K562 (cell line): ENCODE measurements around the gene WSCD1. TPM values are rescaled to one million over a fixed set of nuclear protein-coding genes. Genes with fewer than 3 reads are reported as not detected.

Source experiments
- ATAC-seq: fragments of 200-7000 bp; cut with Tn5 transposase; 3 replicates; pipeline ENCODE4 v1.9.1; 2020; ENCODE audit warnings: moderate library complexity
- BruUV-seq: library from RNA; stranded (reverse); fragments of 400-500 nt; replicated peaks from 2 replicates; lab custom pipeline; 2021; lab: Mats Ljungman, UMichigan
- CTCF ChIA-PET: fragments of 300-600 bp; formaldehyde crosslinking; extraction: SDS; loops from one replicate; lab custom pipeline; 2021; ENCODE audit warnings: low intra/inter-chr PET ratio; lab: Yijun Ruan, JAX
- POLR2A ChIA-PET: fragments of 300-600, 350-650 bp; sonication (Branson Sonifier 250); formaldehyde crosslinking; extraction: SDS; loops from one replicate; lab custom pipeline; 2021; ENCODE audit warnings: antibody characterized with exemption, inconsistent platforms; lab: Yijun Ruan, JAX
- DNase-seq, 4 experiments: peaks; one replicate each; pipeline versions ENCODE4 v3.0.0 to v3.0.0-alpha.2; 2011 to 2018; ENCODE audit warnings: low spot score in 3 of 4, mixed read lengths in 3 of 4; ENCODE audit errors: extremely low read depth in 1 of 4
- FAIRE-seq: peaks from 2 replicates; lab custom pipeline; 2011; peaks lifted over from hg19 to GRCh38; lab: Jason Lieb, UNC
- H2AFZ ChIP-seq: 2 replicates; pipeline ENCODE4 v1.6.0; 2011; ENCODE audit warnings: low read depth, low read length, control low read depth, inconsistent platforms
- H3K27ac ChIP-seq: fragments of 200-600 bp; 3 replicates; pipeline ENCODE4 v1.8.0; 2011; ENCODE audit warnings: low read depth, mild to moderate bottlenecking, control low read depth, inconsistent platforms, low read length, moderate library complexity, mixed read lengths; ENCODE audit errors: extremely low read depth
- H3K27me3 ChIP-seq, 2 experiments: fragments of 300-600 bp in 1 of 2; 2 replicates in 1 of 2; 3 replicates in 1 of 2; pipeline versions ENCODE4 v1.6.0 to v1.8.0; 2011; ENCODE audit warnings: inconsistent platforms in 2 of 2, low read length in 2 of 2, mild to moderate bottlenecking in 1 of 2, mixed read lengths in 1 of 2, moderate library complexity in 1 of 2; ENCODE audit not compliant: control insufficient read depth in 2 of 2, insufficient read depth in 2 of 2
- H3K36me3 ChIP-seq: fragments of 300-600 bp; 3 replicates; pipeline ENCODE4 v1.8.0; 2011; ENCODE audit warnings: mild to moderate bottlenecking, low read length, inconsistent platforms; ENCODE audit not compliant: control insufficient read depth, insufficient read depth
- H3K4me1 ChIP-seq, 2 experiments: fragments of 200-600 bp in 1 of 2; replicated peaks in 1 of 2; 2 replicates in 1 of 2; 3 replicates in 1 of 2; pipeline versions ENCODE4 v1.5.1 to v1.8.0; 2011; ENCODE audit warnings: inconsistent platforms in 2 of 2, low read length in 2 of 2, mild to moderate bottlenecking in 1 of 2, mixed read lengths in 1 of 2, moderate library complexity in 1 of 2; ENCODE audit not compliant: control insufficient read depth in 2 of 2, insufficient read depth in 2 of 2
- H3K4me2 ChIP-seq: 2 replicates; pipeline ENCODE4 v1.6.1; 2011; ENCODE audit warnings: low read length, control low read depth, inconsistent platforms, mixed read lengths; ENCODE audit not compliant: insufficient read depth
- H3K4me3 ChIP-seq: fragments of 200-600 bp; sonication (generic), shearing (Covaris generic); 2 replicates; pipeline ENCODE4 v1.5.1; 2016; ENCODE audit warnings: control low read depth, inconsistent platforms
- H3K79me2 ChIP-seq: fragments of 200-600 bp; 3 replicates; pipeline ENCODE4 v1.8.0; 2011; ENCODE audit warnings: low read length, inconsistent platforms; ENCODE audit not compliant: control insufficient read depth, insufficient read depth
- H3K9ac ChIP-seq, 2 experiments: 2 replicates each; pipeline versions ENCODE4 v1.6.0 to v1.6.1; 2011; ENCODE audit warnings: low read depth in 2 of 2, low read length in 2 of 2, control low read depth in 1 of 2, inconsistent platforms in 1 of 2, mild to moderate bottlenecking in 1 of 2, mixed read lengths in 1 of 2; ENCODE audit not compliant: insufficient read depth in 1 of 2
- H3K9me1 ChIP-seq: one replicate; pipeline ENCODE4 v1.6.0; 2011; ENCODE audit warnings: inconsistent platforms, mild to moderate bottlenecking, low read length, moderate library complexity; ENCODE audit not compliant: control insufficient read depth, insufficient read depth
- H3K9me3 ChIP-seq: replicated peaks from 2 replicates; pipeline ENCODE4 v1.5.1; 2011; ENCODE audit warnings: low read depth, low read length, inconsistent platforms; ENCODE audit not compliant: control insufficient read depth, insufficient read depth
- H4K20me1 ChIP-seq: replicated peaks from 2 replicates; pipeline ENCODE4 v1.6.1; 2011; ENCODE audit warnings: low read length, inconsistent platforms, mixed read lengths; ENCODE audit not compliant: control insufficient read depth, insufficient read depth
- EP300 ChIP-seq: IDR thresholded peaks from 2 replicates; pipeline ENCODE4 v1.6.1; 2012; ENCODE audit warnings: low read length, improper control_type of control experiment
- ZFP30 ChIP-seq: fragments of 250-450 bp; sonication (Bioruptor Pico); IDR thresholded peaks from 2 replicates; pipeline ENCODE4 v1.8.0; 2022; ENCODE audit warnings: moderate library complexity, mild to moderate bottlenecking, inconsistent platforms, borderline replicate concordance
- ZNF347 ChIP-seq: fragments of 450-650 bp; formaldehyde crosslinking; IDR thresholded peaks from 2 replicates; pipeline ENCODE4 v1.4.0; 2020; ENCODE audit warnings: low read depth, mild to moderate bottlenecking, moderate library complexity
- ZNF57 ChIP-seq: fragments of 450-650 bp; formaldehyde crosslinking; IDR thresholded peaks from 2 replicates; pipeline ENCODE4 v1.4.0; 2020; ENCODE audit warnings: mild to moderate bottlenecking, moderate library complexity
- WGBS: fragments of 100-300 bp; shearing (Covaris generic); methylation state at CpG from one replicate; pipeline ENCODE4 v1.1.6; 2016; ENCODE audit warnings: low coverage, mixed read lengths; ENCODE audit not compliant: insufficient coverage; ENCODE audit errors: missing lambda C conversion rate; 5-methylcytosine and 5-hydroxymethylcytosine counted together
- in situ Hi-C: fragments of 300-500 bp; cut with MboI; formaldehyde crosslinking; loops from 4 replicates; pipeline ENCODE4 v1.15.0; 2018; ENCODE audit warnings: inconsistent platforms, mixed read lengths
- intact Hi-C: fragments of 100-400 bp; cut with micrococcal nuclease; formaldehyde crosslinking; loops from 2 replicates; pipeline ENCODE4 v1.14.2; 2022
- polyA plus RNA-seq, 8 experiments: library from polyadenylated mRNA; depleted of rRNA in 4 of 8; stranded (reverse) in 5 of 8; unstranded in 3 of 8; fragments of >200 nt; fragmentation: Nextera tagmentation in 2 of 8; fragmentation: Illumina TruSeq in 1 of 8; extraction: Ambion mirVana in 2 of 8; extraction: Trizol in 1 of 8; gene quantifications; 2 replicates each; pipeline versions ENCODE4 v1.2.1 to v1.2.3, GENCODE V29; 2011 to 2014; ENCODE audit warnings: inconsistent platforms in 1 of 8, missing spikeins in 1 of 8
- total RNA-seq, 7 experiments: library from RNA; depleted of rRNA in 6 of 7; stranded (reverse); fragments of >200 nt in 6 of 7; fragmentation: Illumina TruSeq in 2 of 7; extraction: Trizol in 2 of 7; gene quantifications; 2 replicates each; pipeline versions ENCODE4 v1.2.1 to v1.2.3, GENCODE V29; 2011 to 2021; ENCODE audit warnings: low replicate concordance in 1 of 7
- TF ChIP-seq, protein P1 (sequence below): sonication (generic); formaldehyde crosslinking; IDR thresholded peaks from 2 replicates; pipeline ENCODE4 v1.8.1; 2022; ENCODE audit warnings: missing genetic modification reagents
- TF ChIP-seq, protein P2 (sequence below): IDR thresholded peaks from 2 replicates; pipeline ENCODE4 v1.6.1; 2016; ENCODE audit warnings: missing genetic modification characterization, missing compliant biosample characterization
- TF ChIP-seq, protein P3 (sequence below): sonication (generic); formaldehyde crosslinking; IDR thresholded peaks from 2 replicates; pipeline ENCODE4 v1.9.0; 2022; ENCODE audit warnings: mild to moderate bottlenecking, missing genetic modification reagents
- TF ChIP-seq, protein P4 (sequence below): fragments of 450-650 bp; formaldehyde crosslinking; IDR thresholded peaks from 2 replicates; pipeline ENCODE4 v1.4.0; 2020; ENCODE audit warnings: mild to moderate bottlenecking, moderate library complexity

The WSCD1 gene
- total and polyA plus RNA-seq, 9 of the 15 experiments (the other 6 are each of a cell fraction or from before 2014, with no cell fraction given) = not detected

DNA sequence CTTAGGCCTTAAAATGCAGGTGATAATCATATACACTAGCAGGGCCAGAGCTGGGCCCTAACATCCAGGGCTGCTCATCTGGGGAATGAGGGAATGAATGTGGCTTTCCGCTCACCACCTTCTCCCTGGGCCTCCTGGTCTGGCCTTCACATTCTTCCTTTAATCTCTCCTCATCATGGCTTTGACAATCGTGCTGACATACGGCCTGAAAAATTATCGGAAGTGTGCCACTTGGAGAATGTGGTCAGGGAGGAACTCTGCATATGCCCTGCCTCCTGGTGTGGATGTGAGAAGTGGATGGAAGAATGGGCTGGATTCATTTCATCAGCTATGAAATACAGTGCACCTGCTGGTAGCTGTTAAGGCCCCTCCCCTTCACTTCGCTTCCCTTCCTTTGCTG lies 2.4 kb downstream of the WSCD1 start:
- no peak overlapping the region for H3K4me2 ChIP-seq
- TF ChIP-seq ZFP30 (CRISPR knock-in tag) (no peak), ZNF347 (no peak)
- BruUV-seq = no TSS peak
- H3K9me1 ChIP-seq = no peaks in the 10 kb centered on the region
- ChIA-PET POLR2A (no interaction called here), CTCF (no interaction called here)
- 0% methylated on average over 3 of the region's 5 CpGs for WGBS
- H3K27me3 ChIP-seq = peaks cover 0 to 23% of the 10 kb centered on the region in 2 experiments; a peak in 3 of 5 replicates
- H3K4me3 ChIP-seq = no peak overlapping the region
- H3K79me2 ChIP-seq = no peaks in the 10 kb centered on the region
- H3K9me3 ChIP-seq = no peaks in the 10 kb centered on the region
- no peak for ATAC-seq
- in situ Hi-C loops = no loop called here
- intact Hi-C loops = no loop called here
- DNase-seq = no peak
- peaks cover 3% of the 10 kb centered on the region; the same call in 1 of the 2 replicates for H4K20me1 ChIP-seq
- no peak overlapping the region for H3K27ac ChIP-seq
- H3K9ac ChIP-seq = no peak overlapping the region
- H3K36me3 ChIP-seq = no peaks in the 10 kb centered on the region
- FAIRE-seq = no peak
- H2AFZ ChIP-seq = no peak overlapping the region
- H3K4me1 ChIP-seq = no peaks in the 10 kb centered on the region

DNA sequence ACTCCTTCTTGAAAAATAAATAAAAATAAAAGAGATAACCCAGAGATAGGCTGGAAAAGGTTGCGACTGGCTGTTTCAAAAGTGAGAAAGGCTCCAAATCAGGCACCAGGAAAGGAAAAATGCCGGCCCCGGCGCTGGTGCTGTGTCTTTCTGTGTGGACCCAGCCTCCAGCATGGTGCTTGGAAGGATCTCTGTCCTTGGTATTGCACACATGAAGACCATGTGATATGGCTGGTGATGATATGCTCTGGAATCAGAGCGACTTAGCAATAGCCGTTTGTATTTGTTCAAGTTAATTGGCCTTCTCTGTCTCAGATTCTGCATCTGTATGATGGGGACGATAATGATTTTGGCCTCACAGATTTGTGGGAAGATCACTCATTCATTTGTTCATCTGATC lies 3.4 kb downstream of the WSCD1 start:
- FAIRE-seq = no peak
- TF ChIP-seq, protein P1, sequence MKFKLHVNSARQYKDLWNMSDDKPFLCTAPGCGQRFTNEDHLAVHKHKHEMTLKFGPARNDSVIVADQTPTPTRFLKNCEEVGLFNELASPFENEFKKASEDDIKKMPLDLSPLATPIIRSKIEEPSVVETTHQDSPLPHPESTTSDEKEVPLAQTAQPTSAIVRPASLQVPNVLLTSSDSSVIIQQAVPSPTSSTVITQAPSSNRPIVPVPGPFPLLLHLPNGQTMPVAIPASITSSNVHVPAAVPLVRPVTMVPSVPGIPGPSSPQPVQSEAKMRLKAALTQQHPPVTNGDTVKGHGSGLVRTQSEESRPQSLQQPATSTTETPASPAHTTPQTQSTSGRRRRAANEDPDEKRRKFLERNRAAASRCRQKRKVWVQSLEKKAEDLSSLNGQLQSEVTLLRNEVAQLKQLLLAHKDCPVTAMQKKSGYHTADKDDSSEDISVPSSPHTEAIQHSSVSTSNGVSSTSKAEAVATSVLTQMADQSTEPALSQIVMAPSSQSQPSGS (CRISPR knock-in tag) = no peak
- TF ChIP-seq, protein P2, sequence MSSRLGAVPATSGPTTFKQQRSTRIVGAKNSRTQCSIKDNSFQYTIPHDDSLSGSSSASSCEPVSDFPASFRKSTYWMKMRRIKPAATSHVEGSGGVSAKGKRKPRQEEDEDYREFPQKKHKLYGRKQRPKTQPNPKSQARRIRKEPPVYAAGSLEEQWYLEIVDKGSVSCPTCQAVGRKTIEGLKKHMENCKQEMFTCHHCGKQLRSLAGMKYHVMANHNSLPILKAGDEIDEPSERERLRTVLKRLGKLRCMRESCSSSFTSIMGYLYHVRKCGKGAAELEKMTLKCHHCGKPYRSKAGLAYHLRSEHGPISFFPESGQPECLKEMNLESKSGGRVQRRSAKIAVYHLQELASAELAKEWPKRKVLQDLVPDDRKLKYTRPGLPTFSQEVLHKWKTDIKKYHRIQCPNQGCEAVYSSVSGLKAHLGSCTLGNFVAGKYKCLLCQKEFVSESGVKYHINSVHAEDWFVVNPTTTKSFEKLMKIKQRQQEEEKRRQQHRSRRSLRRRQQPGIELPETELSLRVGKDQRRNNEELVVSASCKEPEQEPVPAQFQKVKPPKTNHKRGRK (tag) = no peak
- TF ChIP-seq, protein P3, sequence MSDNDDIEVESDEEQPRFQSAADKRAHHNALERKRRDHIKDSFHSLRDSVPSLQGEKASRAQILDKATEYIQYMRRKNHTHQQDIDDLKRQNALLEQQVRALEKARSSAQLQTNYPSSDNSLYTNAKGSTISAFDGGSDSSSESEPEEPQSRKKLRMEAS = no peak
- TF ChIP-seq, protein P4, sequence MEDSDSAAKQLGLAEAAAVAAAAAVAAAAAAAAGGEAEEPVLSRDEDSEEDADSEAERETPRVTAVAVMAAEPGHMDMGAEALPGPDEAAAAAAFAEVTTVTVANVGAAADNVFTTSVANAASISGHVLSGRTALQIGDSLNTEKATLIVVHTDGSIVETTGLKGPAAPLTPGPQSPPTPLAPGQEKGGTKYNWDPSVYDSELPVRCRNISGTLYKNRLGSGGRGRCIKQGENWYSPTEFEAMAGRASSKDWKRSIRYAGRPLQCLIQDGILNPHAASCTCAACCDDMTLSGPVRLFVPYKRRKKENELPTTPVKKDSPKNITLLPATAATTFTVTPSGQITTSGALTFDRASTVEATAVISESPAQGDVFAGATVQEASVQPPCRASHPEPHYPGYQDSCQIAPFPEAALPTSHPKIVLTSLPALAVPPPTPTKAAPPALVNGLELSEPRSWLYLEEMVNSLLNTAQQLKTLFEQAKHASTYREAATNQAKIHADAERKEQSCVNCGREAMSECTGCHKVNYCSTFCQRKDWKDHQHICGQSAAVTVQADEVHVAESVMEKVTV (CRISPR knock-in tag) = no peak
- TF ChIP-seq ZNF57 (no peak), EP300 (no peak)

More for the DNA sequence above, 3.4 kb downstream of the WSCD1 start:
- Histone ChIP-seq H3K27me3 (peaks cover 0 to 33% of the 10 kb centered on the region in 2 experiments; a peak in 3 of 5 replicates), H2AFZ (no peak overlapping the region), H3K27ac (no peak overlapping the region), H3K4me2 (no peak overlapping the region), H3K9me3 (no peaks in the 10 kb centered on the region), H3K36me3 (no peaks in the 10 kb centered on the region), H4K20me1 (peaks cover 3% of the 10 kb centered on the region; the same call in 1 of the 2 replicates), H3K79me2 (no peaks in the 10 kb centered on the region), H3K9ac (no peak overlapping the region), H3K9me1 (no peaks in the 10 kb centered on the region), H3K4me3 (no peak overlapping the region), H3K4me1 (no peaks in the 10 kb centered on the region)
- in situ Hi-C loops (no loop called here), intact Hi-C loops (no loop called here)
- ChIA-PET CTCF (no interaction called here), POLR2A (no interaction called here)
- ATAC-seq (no peak), DNase-seq (no peak)
- BruUV-seq = no TSS peak
- 1% methylated on average over 7 of the region's 7 CpGs for WGBS
